Adipocyte (in vitro differentiated cells): Measurements from ENCODE around the gene SLC7A6OS.

Experiments
- DNase-seq: peaks from one replicate; pipeline ENCODE4 v3.0.0-alpha.2; 2015; ENCODE audit warnings: low read depth
- H3K27me3 ChIP-seq: replicated peaks from 2 replicates; pipeline ENCODE4 v1.7.0; 2013; ENCODE audit warnings: mild to moderate bottlenecking, low read length, moderate library complexity; ENCODE audit not compliant: control insufficient read depth, insufficient read depth
- H3K36me3 ChIP-seq: 2 replicates; pipeline ENCODE4 v1.7.0; 2013; ENCODE audit warnings: low read length, mild to moderate bottlenecking, moderate library complexity; ENCODE audit not compliant: control insufficient read depth, insufficient read depth, severe bottlenecking
- H3K4me1 ChIP-seq: 2 replicates; pipeline ENCODE4 v1.7.0; 2013; ENCODE audit warnings: mild to moderate bottlenecking, low read length, moderate library complexity; ENCODE audit not compliant: control insufficient read depth, insufficient read depth
- H3K4me3 ChIP-seq: 2 replicates; pipeline ENCODE4 v1.7.0; 2013; ENCODE audit warnings: mild to moderate bottlenecking, low read length, moderate library complexity
- H3K9ac ChIP-seq: 2 replicates; pipeline ENCODE4 v1.7.0; 2013; ENCODE audit warnings: mild to moderate bottlenecking, low read length, moderate library complexity
- H3K9me3 ChIP-seq: 2 replicates; pipeline ENCODE4 v1.7.0; 2013; ENCODE audit warnings: mild to moderate bottlenecking, low read length, moderate library complexity; ENCODE audit not compliant: control insufficient read depth

Gene SLC7A6OS

DNA sequence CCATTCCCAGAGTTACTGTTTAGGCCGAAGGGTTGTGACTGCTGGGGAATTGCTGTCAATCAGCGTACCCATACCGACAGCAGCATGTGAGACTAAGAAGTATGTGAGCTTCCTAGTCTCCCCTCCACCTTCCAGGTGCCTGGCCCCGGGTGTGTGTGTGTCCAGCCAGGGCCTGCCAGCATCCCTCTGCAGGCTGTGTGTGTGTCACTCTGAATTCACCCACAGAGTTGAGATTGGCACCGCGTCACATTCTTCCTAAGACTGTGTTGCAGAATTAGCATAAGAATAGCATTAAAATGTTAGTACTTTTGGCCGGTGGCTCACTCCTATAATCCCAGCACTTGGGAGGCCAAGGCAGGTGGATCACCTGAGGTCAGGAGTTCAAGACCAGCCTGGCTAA is 31.9 kb upstream of the SLC7A6OS start:
- Histone ChIP-seq H3K9me3 (no peaks in the 10 kb centered on the region), H3K27me3 (no peaks in the 10 kb centered on the region), H3K4me3 (no peak overlapping the region), H3K9ac (no peak overlapping the region), H3K4me1 (peaks cover 11% of the 10 kb centered on the region), H3K36me3 (peaks cover 77% of the 10 kb centered on the region)
- DNase-seq = no peak

DNA sequence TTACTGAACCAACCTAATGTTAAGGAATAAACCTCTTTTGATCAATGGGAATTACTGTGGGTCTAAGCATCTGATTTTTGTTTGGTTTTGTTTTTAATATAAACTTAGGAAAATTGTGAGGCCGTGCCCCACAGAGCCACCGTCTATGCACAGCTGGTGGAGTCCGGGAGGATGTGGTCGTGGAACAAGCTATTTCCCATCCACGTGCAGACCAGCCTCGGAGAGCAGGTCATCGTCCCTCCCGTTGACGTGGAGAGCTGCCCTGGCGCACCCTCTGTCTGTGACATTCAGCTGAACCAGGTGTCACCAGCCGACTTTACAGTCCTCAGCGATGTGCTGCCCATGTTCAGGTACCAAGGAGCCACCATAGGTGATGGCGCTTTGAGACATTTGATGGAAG is 28.5 kb upstream of the SLC7A6OS start:
- Histone ChIP-seq H3K27me3 (no peaks in the 10 kb centered on the region), H3K9ac (no peak overlapping the region), H3K4me1 (peaks cover 11% of the 10 kb centered on the region), H3K4me3 (no peak overlapping the region), H3K36me3 (peaks cover 63% of the 10 kb centered on the region), H3K9me3 (no peaks in the 10 kb centered on the region)
- DNase-seq = no peak

GRCh38 chr16:68338326-68339119 is 27.8 kb upstream of the SLC7A6OS start:
- Histone ChIP-seq H3K9me3 (no peaks in the 10 kb centered on the region), H3K36me3 (peaks cover 62% of the 10 kb centered on the region), H3K4me1 (peaks cover 17% of the 10 kb centered on the region), H3K4me3 (no peak overlapping the region), H3K9ac (no peak overlapping the region), H3K27me3 (no peaks in the 10 kb centered on the region)
- DNase-seq = no peak

- Histone ChIP-seq H3K27me3 (no peaks in the 10 kb centered on the region), H3K9ac (no peak overlapping the region), H3K4me1 (peaks cover 38% of the 10 kb centered on the region), H3K9me3 (no peaks in the 10 kb centered on the region), H3K4me3 (no peak overlapping the region), H3K36me3 (peaks cover 39% of the 10 kb centered on the region)
- DNase-seq = no peak
These were observed 24.4 kb upstream of the SLC7A6OS start for GRCh38 chr16:68335175-68335574.

DNA sequence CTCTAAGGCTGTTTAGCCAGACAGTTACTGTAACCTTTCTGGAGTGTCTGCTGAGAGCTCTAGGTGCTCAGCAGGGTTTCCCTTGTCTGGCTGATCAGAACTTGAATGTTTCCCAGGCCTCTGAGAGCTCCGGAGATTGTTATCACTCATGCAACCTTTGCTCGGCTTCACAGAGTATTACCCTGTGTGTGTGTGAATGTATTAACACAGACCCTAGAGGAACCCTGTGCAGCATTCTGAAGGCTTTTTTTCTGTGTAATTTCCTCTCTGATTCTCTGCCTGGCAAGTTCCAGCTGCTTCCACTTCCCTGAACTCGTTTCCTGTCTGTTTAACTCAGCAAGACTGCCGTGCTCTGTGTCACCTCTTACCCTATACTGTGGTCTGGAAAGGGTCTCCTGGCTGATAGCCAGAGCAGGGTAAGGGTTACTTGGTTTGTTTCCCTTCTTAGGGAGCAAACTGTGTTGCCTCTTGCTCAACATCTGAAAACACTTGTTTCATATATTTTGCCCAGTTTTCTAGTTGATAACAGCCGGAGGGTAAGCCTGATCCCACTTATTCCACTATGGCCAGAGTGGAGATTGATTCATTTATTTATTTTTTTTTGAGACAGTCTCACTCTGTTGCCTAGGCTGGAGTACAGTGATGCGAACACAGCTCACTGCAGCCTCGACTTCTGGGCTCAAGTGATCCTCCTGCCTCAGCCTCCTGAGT is 21.8 kb upstream of the SLC7A6OS start:
- Histone ChIP-seq H3K9ac (peak overlapping the region; percentile 78), H3K27me3 (no peaks in the 10 kb centered on the region), H3K4me1 (peaks cover 38% of the 10 kb centered on the region), H3K36me3 (peaks cover 25% of the 10 kb centered on the region), H3K4me3 (peak overlapping the region; percentile 10), H3K9me3 (no peaks in the 10 kb centered on the region)
- peak; percentile 11 for DNase-seq

DNA sequence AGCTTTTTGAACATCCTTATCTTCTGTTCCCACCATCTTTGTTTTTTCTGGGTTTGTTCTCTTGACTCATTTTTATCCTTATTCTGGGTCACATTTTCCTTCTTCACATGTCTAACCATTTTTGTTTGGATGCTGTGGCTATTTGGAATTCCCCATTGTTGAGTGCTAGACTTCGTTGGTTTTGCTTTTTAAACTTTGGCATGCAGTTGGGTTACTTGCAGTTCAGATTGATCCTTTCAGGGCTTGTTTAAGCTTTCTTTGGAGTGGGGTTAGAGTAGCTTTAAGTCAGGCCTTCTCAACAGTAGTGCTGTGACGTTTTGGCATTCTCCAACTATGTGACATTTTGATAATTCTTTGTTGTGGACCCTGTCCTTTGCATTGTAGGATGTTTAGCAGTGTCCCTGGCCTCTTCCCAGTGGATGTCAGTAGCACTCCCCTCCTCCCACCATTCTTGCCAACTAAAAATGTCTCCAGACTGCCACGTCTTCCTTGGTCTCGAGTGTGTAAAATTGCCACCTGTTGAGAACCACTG is 21.2 kb upstream of the SLC7A6OS start:
- peak; percentile 53 for DNase-seq

GRCh38 chr16:68328860-68329390 is 18.2 kb upstream of the SLC7A6OS start:
- Histone ChIP-seq H3K4me3 (no peak overlapping the region), H3K36me3 (peaks cover 48% of the 10 kb centered on the region), H3K9ac (no peak overlapping the region), H3K27me3 (no peaks in the 10 kb centered on the region), H3K9me3 (no peaks in the 10 kb centered on the region), H3K4me1 (peaks cover 25% of the 10 kb centered on the region)
- DNase-seq = no peak

More for the DNA sequence above, 21.2 kb upstream of the SLC7A6OS start:
- peak overlapping the region; percentile 10 for H3K4me3 ChIP-seq
- peaks cover 20% of the 10 kb centered on the region for H3K36me3 ChIP-seq
- H3K9ac ChIP-seq = peak overlapping the region; percentile 78
- no peaks in the 10 kb centered on the region for H3K27me3 ChIP-seq
- H3K9me3 ChIP-seq = no peaks in the 10 kb centered on the region
- H3K4me1 ChIP-seq = peaks cover 38% of the 10 kb centered on the region

GRCh38 chr16:68328151-68328859 is 17.6 kb upstream of the SLC7A6OS start:
- peaks cover 54% of the 10 kb centered on the region for H3K36me3 ChIP-seq
- DNase-seq = peak; percentile 95
- no peak overlapping the region for H3K9ac ChIP-seq

DNA sequence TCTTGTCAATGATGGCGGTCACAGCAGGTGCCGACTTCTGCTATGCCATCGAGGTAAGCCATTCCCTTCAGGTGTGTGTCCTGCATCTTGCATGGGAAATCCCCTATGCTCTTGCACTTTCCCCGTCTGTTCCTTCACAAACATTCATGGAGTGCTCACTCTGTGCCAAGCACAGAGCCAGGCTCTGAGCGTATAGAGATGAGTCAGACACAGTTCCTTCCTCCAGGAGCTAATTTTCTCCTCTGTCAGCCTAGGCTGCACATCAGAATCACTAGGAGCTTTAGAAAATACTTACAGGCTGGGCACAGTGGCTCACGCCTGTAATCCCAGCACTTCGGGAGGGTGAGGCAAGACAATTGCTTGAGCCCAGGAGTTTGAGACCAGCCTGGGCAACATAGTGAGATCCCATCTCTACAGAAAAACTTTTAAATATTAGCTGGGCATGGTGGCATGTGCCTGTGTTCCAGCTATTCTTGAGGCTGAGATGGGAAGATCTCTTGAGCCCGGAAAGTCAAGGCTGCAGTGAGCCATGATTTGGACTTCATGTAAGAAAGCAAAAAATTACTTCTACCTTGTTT is 14.1 kb upstream of the SLC7A6OS start:
- Histone ChIP-seq H3K36me3 (peaks cover 69% of the 10 kb centered on the region), H3K27me3 (no peaks in the 10 kb centered on the region), H3K4me1 (no peaks in the 10 kb centered on the region), H3K4me3 (no peak overlapping the region), H3K9ac (no peak overlapping the region), H3K9me3 (no peaks in the 10 kb centered on the region)
- DNase-seq = no peak

More at GRCh38 chr16:68328151-68328859, 17.6 kb upstream of the SLC7A6OS start:
- peaks cover 19% of the 10 kb centered on the region for H3K4me1 ChIP-seq
- H3K27me3 ChIP-seq = no peaks in the 10 kb centered on the region
- no peak overlapping the region for H3K4me3 ChIP-seq
- no peaks in the 10 kb centered on the region for H3K9me3 ChIP-seq

- no peaks in the 10 kb centered on the region for H3K27me3 ChIP-seq
- peaks cover 69% of the 10 kb centered on the region for H3K36me3 ChIP-seq
- H3K9me3 ChIP-seq = no peaks in the 10 kb centered on the region
- no peak for DNase-seq
- H3K9ac ChIP-seq = no peak overlapping the region
- H3K4me1 ChIP-seq = no peaks in the 10 kb centered on the region
- H3K4me3 ChIP-seq = no peak overlapping the region
These were observed 13.6 kb upstream of the SLC7A6OS start for GRCh38 chr16:68324336-68324735.
